ENCODE data around the gene NR6A1.
"Not testable (repeated sequence)": the region's sequence is repeated elsewhere in the genome, so short reads cannot be mapped to it uniquely, and the experiment has no call there.

The NR6A1 gene

GRCh38 chr9:124776618-124776953 is 5.5 kb upstream of the NR6A1 start:
- no peak for DNase-seq

- peak; percentile 30 for DNase-seq
Observed at GRCh38 chr9:124774129-124774978, 3.2 kb upstream of the NR6A1 start.

DNA sequence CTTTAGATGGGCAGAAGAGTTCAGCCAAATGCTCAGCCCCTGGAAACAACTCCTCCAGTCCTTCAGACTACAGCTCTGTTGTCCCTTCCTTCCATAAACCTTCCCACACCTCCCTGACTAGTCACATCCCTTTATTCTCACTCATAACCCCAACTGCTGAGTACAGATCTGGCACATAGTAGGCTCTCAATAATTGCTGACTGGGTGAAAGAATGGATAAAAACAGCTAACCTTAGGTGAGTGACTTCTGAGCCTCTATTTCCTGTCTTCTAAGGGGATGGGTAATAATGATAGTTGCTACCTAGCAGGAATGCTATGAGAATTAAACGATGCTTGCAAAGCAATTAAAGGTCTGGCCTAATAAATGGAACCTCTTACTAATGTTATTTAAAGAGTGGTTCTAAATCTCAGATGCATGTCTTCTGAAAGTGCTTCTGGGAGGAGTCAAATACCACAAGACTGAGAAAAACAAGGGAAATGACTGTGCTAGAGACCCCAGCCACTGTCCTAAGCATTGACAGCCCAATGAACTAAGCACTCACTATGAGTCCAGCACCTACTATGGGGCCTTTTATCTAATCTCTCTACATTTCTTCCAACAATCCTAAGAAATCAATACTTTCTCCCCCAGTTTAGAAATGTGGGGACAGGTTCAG is 2.5 kb upstream of the NR6A1 start:
- DNase-seq: no peak

- not testable (repeated sequence) for DNase-seq
Observed at GRCh38 chr9:124772877-124773276, 1.8 kb upstream of the NR6A1 start.

GRCh38 chr9:124771867-124772679 is 962 bp upstream of the NR6A1 start:
- peak; percentile 57 for DNase-seq

GRCh38 chr9:124770359-124771020 is 621 bp downstream of the NR6A1 start:
- no peak for DNase-seq

GRCh38 chr9:124769549-124770358 is 1.4 kb downstream of the NR6A1 start:
- DNase-seq: peak; percentile 52

DNA sequence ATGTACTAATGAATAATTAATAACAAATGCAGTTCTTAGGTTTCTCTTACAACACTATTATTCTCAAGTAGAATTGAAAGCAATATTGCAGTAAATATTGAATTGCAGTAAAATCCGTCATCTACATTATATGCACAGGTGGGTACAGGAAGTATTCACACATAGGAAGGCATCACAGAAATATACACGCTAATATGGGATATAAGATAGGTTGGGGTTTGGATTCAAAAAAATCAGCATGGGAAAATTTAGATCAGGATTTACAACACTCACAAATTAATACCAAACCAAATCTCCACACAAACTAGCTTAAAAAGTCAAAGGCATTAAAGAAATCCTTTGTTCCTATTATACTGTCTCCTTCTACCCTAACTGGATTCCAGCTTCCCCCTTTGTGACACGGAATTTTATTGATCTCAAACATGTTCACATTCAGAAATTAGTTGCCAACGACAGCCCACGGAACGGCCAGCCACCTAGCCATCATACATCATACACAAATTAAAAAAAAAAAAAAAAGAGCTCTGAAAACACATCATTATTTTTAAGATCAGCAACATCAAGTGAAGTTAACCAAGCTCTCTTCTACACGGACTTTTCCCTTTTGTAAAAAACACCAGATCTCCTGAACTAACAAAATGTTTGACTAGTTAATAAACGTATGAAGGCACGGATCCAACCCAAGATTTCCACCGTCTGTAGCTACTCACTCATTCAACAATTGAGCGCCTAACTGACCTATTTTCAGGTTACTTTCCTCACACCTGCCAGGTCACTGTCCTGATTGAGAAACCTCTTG is 2.2 kb downstream of the NR6A1 start:
- DNase-seq: no peak

DNA sequence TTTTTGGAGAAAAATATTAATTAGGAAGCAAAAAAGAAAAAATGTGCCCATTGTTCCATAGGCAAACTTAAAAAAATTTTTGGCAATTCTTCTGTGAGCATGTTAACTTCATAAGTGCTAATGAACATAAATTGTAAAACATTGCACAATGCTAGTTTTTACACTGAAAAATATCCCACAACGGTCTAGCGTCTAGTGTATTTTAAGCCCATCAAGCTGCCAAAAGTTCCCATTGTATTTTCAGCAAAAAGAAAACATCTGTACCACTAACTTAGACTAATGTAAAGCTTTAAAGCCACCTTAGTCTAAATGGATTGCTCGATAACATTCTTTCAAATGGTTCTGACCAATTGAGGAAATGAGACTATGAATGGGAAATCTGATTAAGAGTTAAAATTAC is 2.8 kb downstream of the NR6A1 start:
- no peak for DNase-seq

DNA sequence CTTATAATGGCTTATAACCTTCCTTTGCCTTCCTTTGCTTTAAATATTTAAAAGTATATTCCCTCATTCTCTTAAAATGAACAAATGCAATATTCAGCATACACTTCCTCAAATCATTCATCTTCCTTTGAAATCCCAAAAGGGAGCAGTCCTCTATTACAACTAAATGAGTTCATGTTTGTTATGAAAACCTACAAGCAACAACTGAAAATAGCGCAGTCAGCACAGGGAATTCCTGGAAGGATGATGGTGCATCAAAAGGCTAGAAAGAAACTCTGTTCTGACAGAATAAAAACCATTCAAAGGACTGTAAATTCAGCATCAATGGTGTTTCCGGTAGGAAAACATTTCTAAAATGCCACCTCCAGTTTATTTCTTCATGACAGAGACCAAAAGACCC is 3.3 kb downstream of the NR6A1 start:
- DNase-seq: no peak

- DNase-seq: no peak
Observed at GRCh38 chr9:124766815-124767554, 4.1 kb downstream of the NR6A1 start.

DNA sequence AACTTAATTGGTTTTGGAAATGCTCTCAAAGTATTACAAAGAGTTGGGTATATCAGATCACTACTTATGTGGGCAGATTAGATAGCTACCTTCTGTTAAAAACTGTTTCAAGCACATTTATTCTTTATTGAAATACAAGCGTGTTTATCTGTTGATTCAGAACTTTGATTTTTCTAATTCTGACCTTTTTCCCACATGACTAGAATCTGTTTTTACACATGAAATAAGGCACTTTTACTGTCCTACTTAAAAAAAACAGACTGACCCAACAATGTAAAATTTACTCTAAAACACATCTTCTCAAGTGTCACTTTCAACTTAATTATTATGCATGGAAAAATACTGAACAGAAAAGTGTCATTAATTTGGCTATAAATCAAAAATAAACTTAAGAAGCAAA is 4.8 kb downstream of the NR6A1 start:
- no peak for DNase-seq

DNA sequence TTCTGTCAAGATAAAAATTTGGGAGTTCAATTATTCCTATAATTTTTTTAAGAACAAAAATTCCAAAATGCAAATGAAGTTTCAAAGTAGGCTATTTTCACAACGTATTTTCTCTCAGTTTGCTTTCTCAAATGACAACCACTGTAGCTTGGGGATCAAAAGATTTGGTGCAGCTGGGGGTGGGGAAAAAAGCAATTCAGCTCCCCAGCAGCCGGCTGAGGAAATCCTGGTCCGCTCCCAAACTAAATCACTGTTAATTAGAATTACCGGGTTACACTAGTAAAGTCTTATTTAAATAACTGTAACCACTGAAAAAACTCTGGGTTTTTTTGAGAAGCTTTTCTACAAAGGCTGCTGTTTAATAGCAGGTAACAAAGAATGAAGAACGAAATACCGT is 5.7 kb downstream of the NR6A1 start:
- DNase-seq: no peak

GRCh38 chr9:124764774-124765438 is 6.2 kb downstream of the NR6A1 start:
- DNase-seq: no peak

DNA sequence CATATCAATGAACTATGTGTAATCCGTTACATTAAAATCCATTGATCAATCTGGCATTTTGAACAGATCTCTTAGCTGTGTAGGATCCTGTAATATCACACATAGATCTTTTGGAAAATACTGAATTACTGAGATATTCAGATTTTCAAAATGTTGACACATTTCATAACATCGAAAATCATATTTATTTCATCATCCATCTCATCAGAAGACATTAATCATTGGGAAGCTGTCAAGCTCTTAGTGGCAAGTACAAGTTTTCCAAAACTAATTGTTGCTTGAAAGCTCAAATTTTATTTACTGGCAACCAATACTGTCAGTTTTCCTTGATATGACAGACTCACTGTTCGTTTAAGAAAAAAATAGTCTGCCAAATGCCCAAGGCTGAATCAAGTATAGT is 8.5 kb downstream of the NR6A1 start:
- no peak for DNase-seq

GRCh38 chr9:124761710-124762109 is 9.4 kb downstream of the NR6A1 start:
- no peak for DNase-seq

- no peak for DNase-seq
Observed at GRCh38 chr9:124761196-124761595, 9.9 kb downstream of the NR6A1 start.

GRCh38 chr9:124760719-124761118 is 10.4 kb downstream of the NR6A1 start:
- no peak for DNase-seq

GRCh38 chr9:124759327-124759726 is 11.8 kb downstream of the NR6A1 start:
- no peak for DNase-seq

- DNase-seq: no peak
Observed at GRCh38 chr9:124758691-124759090, 12.4 kb downstream of the NR6A1 start.

Data from DMS153 (cell line).